Cardiac fibroblast (primary cell): ENCODE results near the gene CD79B.

Source experiments
- DNase-seq, 2 donors: peaks; one replicate each; pipeline versions ENCODE4 v3.0.0 to v3.0.0-alpha.2; 2010; ENCODE audit warnings: low read depth in 2 of 2
- H3K4me3 ChIP-seq, 2 donors: replicated peaks in 1 of 2; 1 replicate in 1 of 2; 2 replicates in 1 of 2; pipeline ENCODE4 v1.5.1; 2011; ENCODE audit warnings: low read depth in 2 of 2, low read length in 2 of 2, mild to moderate bottlenecking in 2 of 2, moderate library complexity in 1 of 2
- TF ChIP-seq, protein P1 (sequence below): IDR thresholded peaks from one replicate; pipeline ENCODE4 v1.5.1; 2011; ENCODE audit warnings: low read depth, mild to moderate bottlenecking, low read length, inconsistent platforms

The CD79B gene

DNA sequence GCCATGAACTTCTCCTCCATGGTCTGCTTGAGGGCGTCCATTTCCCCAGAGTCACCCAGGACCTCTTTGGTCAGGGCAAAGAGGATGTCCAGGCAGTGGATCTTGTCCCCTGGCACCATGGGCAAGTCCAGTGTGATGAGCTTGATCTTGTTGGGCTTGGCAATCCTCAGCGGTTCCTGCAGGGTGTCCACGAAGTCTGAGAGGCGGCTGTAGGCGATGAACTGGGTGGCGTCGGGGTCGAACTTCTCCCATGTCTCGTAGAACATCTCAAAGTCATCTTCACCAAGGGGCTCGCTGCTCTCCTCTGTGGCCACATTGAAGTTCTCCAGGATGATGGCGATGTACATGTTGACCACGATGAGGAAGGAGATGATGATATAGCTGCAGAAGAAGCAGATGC lies 9.0 kb upstream of the CD79B start:
- TF ChIP-seq, protein P1, sequence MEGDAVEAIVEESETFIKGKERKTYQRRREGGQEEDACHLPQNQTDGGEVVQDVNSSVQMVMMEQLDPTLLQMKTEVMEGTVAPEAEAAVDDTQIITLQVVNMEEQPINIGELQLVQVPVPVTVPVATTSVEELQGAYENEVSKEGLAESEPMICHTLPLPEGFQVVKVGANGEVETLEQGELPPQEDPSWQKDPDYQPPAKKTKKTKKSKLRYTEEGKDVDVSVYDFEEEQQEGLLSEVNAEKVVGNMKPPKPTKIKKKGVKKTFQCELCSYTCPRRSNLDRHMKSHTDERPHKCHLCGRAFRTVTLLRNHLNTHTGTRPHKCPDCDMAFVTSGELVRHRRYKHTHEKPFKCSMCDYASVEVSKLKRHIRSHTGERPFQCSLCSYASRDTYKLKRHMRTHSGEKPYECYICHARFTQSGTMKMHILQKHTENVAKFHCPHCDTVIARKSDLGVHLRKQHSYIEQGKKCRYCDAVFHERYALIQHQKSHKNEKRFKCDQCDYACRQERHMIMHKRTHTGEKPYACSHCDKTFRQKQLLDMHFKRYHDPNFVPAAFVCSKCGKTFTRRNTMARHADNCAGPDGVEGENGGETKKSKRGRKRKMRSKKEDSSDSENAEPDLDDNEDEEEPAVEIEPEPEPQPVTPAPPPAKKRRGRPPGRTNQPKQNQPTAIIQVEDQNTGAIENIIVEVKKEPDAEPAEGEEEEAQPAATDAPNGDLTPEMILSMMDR: no peak
- DNase-seq: no peak
- no peak overlapping the region for H3K4me3 ChIP-seq

DNA sequence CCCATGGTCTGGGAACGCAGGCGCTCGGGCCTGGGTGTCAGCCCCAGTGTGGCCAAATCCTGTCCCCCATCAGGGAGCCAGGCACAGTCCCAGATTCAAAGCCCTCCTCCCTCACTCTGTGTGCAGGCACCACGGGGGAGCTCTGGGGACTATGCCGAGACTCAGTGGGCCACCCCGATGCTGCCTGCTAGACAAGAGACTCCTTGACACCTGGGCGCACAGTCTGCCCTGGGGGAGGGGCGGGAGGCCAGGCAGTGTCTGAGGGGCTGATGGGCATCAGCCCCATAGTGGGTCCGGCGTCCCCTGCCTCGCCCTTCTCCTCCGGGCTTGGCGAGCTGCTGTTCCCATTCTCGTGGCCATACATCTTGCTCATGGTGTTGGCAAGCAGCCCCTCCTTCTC lies 8.5 kb upstream of the CD79B start:
- no peak overlapping the region for H3K4me3 ChIP-seq
- TF ChIP-seq, protein P1: no peak
- no peak for DNase-seq

DNA sequence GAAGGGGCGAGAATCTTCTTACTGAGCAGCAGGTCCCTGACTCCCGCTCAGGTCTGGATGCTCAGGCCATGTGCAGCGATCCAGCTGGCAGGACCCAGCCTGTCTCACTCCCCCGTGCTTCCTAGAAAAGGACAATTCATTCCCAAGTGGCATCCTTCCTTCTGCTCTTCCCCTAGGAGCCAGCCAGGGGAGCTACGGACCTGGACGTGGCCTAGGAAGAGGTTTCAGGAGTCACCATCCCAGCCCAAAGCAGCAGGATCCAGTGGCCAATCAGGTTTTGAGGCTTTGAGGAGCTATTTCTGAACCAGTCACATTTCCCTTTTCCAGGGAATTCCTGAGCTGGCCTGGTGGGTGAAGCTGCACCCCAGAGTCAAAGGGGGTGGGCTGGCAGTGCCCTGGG lies 7.8 kb upstream of the CD79B start:
- TF ChIP-seq, protein P1: no peak
- DNase-seq: no peak
- H3K4me3 ChIP-seq: no peak overlapping the region

DNA sequence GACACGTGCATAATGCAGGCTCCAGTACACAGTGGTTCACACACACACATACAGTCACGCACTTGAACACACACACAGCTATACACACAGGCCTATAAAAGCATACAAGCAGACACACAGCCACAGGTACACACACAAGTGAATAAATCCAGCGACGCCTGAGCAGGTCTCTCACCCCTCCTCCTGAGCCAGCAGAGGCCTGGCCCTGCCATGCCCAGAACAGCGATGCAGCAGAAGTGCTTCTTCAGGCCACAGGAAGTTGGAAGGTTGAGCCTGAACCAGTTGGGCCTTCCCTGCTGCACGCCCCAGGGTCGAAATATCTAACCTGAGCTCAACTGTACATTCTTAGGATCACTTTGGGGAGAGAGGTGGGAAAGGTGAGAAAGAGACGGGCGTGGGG lies 7.3 kb upstream of the CD79B start:
- no peak overlapping the region for H3K4me3 ChIP-seq
- no peak for DNase-seq
- TF ChIP-seq, protein P1: no peak

DNA sequence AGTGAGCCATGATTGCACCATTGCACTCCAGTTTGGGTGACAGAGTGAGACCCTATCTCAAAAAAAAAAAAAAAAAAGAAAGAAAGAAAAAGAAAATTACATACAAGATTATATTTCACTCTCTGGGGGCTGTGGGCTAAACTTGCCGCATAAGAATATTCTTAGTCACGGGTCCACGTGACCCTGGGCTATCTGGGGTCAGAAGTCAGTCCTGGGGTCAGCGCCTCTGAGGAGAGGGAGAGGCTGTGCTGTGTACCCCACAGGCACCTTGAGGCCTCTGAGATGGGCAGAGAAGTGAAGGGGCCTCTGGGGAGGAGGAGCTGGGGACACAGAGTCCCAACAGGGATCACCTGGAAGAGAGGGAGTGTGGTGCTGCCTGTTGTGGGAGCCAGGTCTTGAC lies 5.8 kb upstream of the CD79B start:
- no peak for DNase-seq
- no peak overlapping the region for H3K4me3 ChIP-seq
- TF ChIP-seq, protein P1: no peak

DNA sequence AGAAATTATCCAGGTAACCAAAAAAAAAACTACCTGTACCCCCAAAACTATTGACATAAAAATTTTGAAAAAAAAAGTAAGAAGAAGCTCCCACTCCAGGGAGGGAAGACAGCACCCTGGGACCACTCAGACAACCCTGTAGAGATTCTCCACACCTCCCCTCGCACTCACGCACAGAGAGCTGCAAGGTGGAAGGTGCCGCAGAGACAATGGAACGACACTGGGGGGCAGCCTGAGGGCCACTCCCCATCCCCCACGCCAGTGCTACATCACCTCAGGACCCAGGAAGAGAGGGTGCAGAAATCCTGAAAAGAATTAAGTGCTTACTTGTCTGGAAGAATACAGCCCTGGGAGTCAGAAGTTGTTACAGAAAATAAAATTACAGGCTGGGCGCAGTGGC lies 5.2 kb upstream of the CD79B start:
- TF ChIP-seq, protein P1: no peak

More for the DNA sequence above, 5.2 kb upstream of the CD79B start:
- H3K4me3 ChIP-seq: no peak overlapping the region
- no peak for DNase-seq
